Chondrocyte (in vitro differentiated cells): ENCODE results near the gene COL1A1. TPM values are rescaled to one million over a fixed set of nuclear protein-coding genes. Genes with fewer than 3 reads are reported as not detected.

ENCODE experiments used
- DNase-seq: peaks from one replicate; pipeline ENCODE4 v3.0.0; 2021; ENCODE audit warnings: mixed read lengths, low spot score
- H3K27ac Mint-ChIP-seq: one replicate; pipeline ENCODE4 v1.8.0; 2021; ENCODE audit warnings: mild to moderate bottlenecking, moderate library complexity, mixed read lengths; ENCODE audit not compliant: unreplicated experiment
- H3K27me3 Mint-ChIP-seq: 2 replicates; pipeline ENCODE4 v1.8.0; 2021; ENCODE audit warnings: low read depth, mixed read lengths
- H3K36me3 Mint-ChIP-seq: 2 replicates; pipeline ENCODE4 v1.8.0; 2021; ENCODE audit warnings: low read depth, mixed read lengths
- H3K4me1 Mint-ChIP-seq: 2 replicates; pipeline ENCODE4 v1.8.0; 2021; ENCODE audit warnings: low read depth, mild to moderate bottlenecking, mixed read lengths
- H3K4me3 Mint-ChIP-seq: one replicate; pipeline ENCODE4 v1.8.0; 2021; ENCODE audit warnings: mild to moderate bottlenecking, moderate library complexity, mixed read lengths; ENCODE audit not compliant: unreplicated experiment
- H3K9me3 Mint-ChIP-seq: 2 replicates; pipeline ENCODE4 v1.8.0; 2021; ENCODE audit warnings: low read depth, mixed read lengths
- total RNA-seq: library from RNA; stranded (reverse); gene quantifications from 3 replicates; pipeline ENCODE4 v1.2.1, GENCODE V29; 2021
- TF ChIP-seq, protein P1 (sequence below): fragments of 200-600 bp; sonication (generic); IDR thresholded peaks from 2 replicates; pipeline ENCODE4 v1.5.0; 2021; ENCODE audit warnings: antibody characterized with exemption, mild to moderate bottlenecking, moderate library complexity

Gene COL1A1
- total RNA-seq, 1 donor from 2014 or later, result 35,333 TPM

DNA sequence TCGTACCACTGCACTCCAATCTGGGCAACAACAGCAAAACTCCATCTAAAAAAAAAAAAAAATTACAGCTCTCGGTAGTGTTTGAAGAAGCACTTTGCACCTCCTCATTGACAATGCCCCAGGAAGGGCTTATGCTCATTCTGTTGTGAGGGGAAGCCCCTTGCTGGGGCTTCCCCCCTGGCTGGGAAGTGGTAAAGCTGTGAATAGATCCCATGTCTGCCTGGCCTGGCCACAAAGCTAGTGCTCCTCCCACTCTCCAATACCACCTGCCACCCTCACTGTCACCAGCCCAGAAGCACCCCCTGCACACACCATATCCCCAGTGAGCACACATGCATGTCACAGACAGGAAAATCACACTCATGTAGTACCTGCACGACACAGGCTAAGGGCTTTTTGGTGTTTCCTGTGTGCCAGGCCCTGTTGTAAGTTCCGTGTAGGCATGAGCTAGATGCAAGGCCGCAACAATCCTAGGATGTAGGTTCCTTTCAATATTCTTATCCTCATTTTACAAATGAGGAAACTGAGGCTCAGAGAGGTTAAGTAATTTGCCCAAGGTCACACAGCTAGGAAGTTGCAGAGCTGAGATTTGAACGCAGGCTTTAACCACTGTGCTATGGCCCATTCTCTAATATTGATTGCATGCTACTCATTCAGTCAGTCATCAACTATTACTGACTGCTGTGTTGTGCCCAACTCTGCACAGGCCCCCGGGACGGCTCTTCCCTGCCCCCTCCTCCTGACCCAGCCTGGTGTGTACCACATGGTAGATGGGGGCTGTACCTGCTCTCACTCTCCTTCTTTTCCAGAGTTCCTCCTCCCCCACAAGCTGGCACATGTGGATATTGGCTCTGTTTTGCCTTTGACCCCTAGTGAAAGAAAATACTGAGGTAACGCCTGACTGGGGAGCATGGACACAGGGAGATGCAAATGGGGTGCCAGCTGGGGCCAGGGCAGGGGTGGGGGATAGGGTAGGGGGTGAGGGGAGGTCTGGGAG, 11.9 kb upstream of the COL1A1 start:
- H3K27ac Mint-ChIP-seq, result peak overlapping the region; percentile 100
- H3K9me3 Mint-ChIP-seq, result no peaks in the 10 kb centered on the region
- H3K27me3 Mint-ChIP-seq, result no peaks in the 10 kb centered on the region
- H3K4me1 Mint-ChIP-seq, result peaks cover 100% of the 10 kb centered on the region
- no peaks in the 10 kb centered on the region for H3K36me3 Mint-ChIP-seq
- no peak for DNase-seq
- TF ChIP-seq, protein P1, sequence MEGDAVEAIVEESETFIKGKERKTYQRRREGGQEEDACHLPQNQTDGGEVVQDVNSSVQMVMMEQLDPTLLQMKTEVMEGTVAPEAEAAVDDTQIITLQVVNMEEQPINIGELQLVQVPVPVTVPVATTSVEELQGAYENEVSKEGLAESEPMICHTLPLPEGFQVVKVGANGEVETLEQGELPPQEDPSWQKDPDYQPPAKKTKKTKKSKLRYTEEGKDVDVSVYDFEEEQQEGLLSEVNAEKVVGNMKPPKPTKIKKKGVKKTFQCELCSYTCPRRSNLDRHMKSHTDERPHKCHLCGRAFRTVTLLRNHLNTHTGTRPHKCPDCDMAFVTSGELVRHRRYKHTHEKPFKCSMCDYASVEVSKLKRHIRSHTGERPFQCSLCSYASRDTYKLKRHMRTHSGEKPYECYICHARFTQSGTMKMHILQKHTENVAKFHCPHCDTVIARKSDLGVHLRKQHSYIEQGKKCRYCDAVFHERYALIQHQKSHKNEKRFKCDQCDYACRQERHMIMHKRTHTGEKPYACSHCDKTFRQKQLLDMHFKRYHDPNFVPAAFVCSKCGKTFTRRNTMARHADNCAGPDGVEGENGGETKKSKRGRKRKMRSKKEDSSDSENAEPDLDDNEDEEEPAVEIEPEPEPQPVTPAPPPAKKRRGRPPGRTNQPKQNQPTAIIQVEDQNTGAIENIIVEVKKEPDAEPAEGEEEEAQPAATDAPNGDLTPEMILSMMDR, result peak; percentile 45
- H3K4me3 Mint-ChIP-seq, result no peak overlapping the region

DNA sequence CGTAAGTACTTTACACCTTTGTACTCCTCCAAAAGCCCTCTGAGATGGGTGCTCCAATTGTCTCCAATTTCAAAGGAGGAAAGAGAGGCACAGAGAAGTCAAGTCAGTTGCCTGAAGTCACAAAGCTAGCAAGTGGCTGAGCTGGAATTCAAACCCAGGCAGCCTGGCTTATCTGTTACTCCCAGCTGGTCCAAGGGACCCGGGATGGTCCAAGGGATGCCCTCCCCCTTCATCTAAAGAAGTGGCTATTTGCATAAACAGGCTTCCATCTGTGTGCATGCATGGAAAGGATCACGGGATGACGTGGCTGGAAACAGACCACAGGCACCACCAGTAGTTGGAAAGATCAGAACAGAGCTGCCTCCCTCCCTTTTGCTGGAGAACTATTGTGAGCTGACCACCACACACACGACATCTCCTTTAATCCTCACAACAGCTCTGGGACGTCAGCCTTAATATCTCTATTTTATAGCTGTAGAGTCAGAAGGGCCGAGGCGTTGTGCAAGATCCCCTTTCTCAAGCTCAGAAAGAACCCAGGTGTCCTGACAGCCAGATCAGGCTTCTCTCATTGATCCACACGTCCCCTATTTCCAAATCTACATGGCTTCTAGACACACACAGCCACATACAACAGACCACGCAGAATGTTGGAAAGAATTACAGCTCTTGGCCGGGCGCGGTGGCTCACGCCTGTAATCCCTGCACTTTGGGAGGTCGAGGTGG, 10.9 kb upstream of the COL1A1 start:
- peak overlapping the region; percentile 69 for H3K4me3 Mint-ChIP-seq
- no peaks in the 10 kb centered on the region for H3K36me3 Mint-ChIP-seq
- peaks cover 100% of the 10 kb centered on the region for H3K4me1 Mint-ChIP-seq
- no peaks in the 10 kb centered on the region for H3K27me3 Mint-ChIP-seq
- DNase-seq, result no peak
- H3K9me3 Mint-ChIP-seq, result no peaks in the 10 kb centered on the region
- TF ChIP-seq, protein P1, result no peak
- H3K27ac Mint-ChIP-seq, result peak overlapping the region; percentile 100

DNA sequence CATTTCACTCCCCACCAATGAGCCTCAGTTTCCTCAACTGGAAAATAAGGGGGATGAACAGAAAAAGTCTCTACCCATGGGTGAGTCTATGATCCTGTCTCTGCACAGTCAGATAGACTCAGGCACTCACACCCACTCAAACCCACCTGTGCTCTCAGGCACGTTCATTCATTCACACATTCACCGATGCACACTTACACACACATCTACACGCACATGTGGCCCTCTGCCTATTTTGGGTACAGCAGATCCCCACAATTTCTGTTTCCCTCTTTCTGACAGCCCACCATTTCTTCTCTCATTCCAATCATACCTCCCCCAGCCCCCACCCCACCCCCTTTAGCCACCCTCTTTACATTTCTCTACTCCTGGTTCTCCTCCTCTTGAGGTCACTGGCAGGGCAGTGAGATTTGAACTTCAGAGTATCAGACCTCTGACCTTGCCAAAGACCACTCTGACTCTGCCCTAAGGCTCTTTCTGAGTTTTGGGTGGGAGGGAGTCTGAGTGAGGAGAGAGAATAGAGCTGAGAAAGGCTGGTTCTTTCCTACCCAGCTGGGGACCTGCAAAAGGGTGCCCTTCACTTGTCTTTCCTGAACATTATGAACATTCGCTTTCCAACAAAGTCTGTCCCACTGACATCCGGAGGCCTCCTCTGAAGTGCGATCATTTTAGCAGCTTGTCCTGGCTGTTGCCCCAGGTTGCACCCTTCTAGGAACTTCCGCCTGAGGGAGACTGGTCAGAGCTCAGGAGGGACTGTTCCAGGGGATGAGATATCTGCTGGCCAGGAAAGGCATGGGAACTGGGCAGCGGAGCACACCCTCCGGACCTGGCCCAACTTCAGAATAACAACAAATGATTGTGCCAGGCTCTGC, 10.1 kb upstream of the COL1A1 start:
- Mint-ChIP-seq H3K27ac (peak overlapping the region; percentile 100), H3K36me3 (no peaks in the 10 kb centered on the region), H3K4me1 (peaks cover 100% of the 10 kb centered on the region), H3K4me3 (peak overlapping the region; percentile 69), H3K27me3 (no peaks in the 10 kb centered on the region), H3K9me3 (no peaks in the 10 kb centered on the region)
- no peak for DNase-seq
- TF ChIP-seq, protein P1, result no peak

DNA sequence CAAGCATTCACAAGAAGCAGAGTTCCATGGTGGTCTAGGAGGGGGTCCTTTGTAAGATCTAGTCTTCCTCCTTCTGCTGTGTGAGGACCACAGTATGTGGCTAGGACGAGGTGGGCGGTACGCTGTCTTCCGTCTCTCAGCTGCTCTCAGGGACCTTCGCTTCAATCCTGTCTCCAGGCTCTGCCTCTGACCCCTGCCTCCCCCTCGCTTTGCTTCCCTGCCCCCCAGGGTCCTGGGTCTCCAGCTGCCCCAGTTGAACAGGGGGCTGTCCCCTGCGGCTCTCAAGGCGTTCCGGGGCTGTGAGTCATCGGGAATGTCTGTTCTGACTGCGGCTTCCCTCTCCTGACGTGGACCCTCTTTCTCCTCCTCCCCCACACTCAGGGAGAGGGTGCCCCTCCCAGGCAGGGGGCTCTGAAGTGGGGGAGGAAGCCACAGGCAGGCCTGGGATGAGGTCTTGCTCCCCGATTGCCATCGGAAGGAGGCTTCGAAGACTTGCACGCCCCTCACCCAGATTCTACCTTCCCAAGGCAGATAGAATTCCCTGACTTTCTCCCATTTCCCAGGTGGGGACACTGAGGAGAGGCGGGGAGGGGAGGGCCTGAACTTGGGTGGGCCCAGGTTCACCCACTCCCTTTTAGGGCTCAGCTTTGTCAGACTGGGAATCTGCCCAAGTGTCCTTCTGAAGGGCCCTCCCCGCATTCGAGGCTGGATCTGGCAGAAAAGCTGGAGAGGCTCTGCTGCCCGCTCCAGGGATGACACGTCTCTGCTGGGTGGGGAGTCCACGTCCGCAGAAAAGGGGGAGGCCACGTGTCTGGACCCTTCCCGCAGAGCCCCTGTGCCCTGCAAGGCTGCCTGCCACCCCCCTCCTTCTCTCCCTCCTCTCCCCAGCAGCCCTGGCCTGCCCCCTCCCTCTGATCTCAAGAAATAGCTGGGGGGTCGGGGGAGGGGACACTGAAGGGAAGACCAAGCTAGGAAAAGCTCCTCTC, 9.1 kb upstream of the COL1A1 start:
- peaks cover 100% of the 10 kb centered on the region for H3K4me1 Mint-ChIP-seq
- no peaks in the 10 kb centered on the region for H3K36me3 Mint-ChIP-seq
- DNase-seq, result peak; percentile 96
- H3K9me3 Mint-ChIP-seq, result no peaks in the 10 kb centered on the region
- peak overlapping the region; percentile 100 for H3K27ac Mint-ChIP-seq
- no peaks in the 10 kb centered on the region for H3K27me3 Mint-ChIP-seq
- TF ChIP-seq, protein P1, result no peak
- H3K4me3 Mint-ChIP-seq, result peak overlapping the region; percentile 69
